Trophoblast cell (in vitro differentiated cells and primary cell): ENCODE measurements around the gene NCOA6.

Experiments used
- DNase-seq, 2 donors: peaks; one replicate each; pipeline ENCODE4 v3.0.0-alpha.2; 2016
- H2AFZ ChIP-seq: 2 replicates; pipeline ENCODE4 v1.6.1; 2013; ENCODE audit warnings: low read length, moderate library complexity, mild to moderate bottlenecking; ENCODE audit not compliant: insufficient read depth, poor library complexity
- H2AK5ac ChIP-seq: 2 replicates; pipeline ENCODE4 v1.6.1; 2013; ENCODE audit warnings: mild to moderate bottlenecking, low read length
- H2BK120ac ChIP-seq: 2 replicates; pipeline ENCODE4 v1.6.1; 2013; ENCODE audit warnings: low read length, mild to moderate bottlenecking, moderate library complexity; ENCODE audit not compliant: insufficient read depth, poor library complexity
- H2BK12ac ChIP-seq: 2 replicates; pipeline ENCODE4 v1.6.1; 2013; ENCODE audit warnings: mild to moderate bottlenecking, low read length, moderate library complexity
- H2BK5ac ChIP-seq: 2 replicates; pipeline ENCODE4 v1.6.1; 2013; ENCODE audit warnings: low read length, low read depth, moderate library complexity, mild to moderate bottlenecking; ENCODE audit not compliant: poor library complexity
- H3K14ac ChIP-seq: 2 replicates; pipeline ENCODE4 v1.6.1; 2013; ENCODE audit warnings: mild to moderate bottlenecking, low read length
- H3K18ac ChIP-seq: 2 replicates; pipeline ENCODE4 v1.6.1; 2013; ENCODE audit warnings: mild to moderate bottlenecking, low read length
- H3K23ac ChIP-seq: 2 replicates; pipeline ENCODE4 v1.6.1; 2013; ENCODE audit warnings: low read length
- H3K27ac ChIP-seq: 2 replicates; pipeline ENCODE4 v1.5.1; 2013; ENCODE audit warnings: low read depth, mild to moderate bottlenecking, inconsistent platforms, low read length, moderate library complexity
- H3K27me3 ChIP-seq: 2 replicates; pipeline ENCODE4 v1.6.1; 2013; ENCODE audit warnings: inconsistent platforms, mild to moderate bottlenecking, low read length, moderate library complexity; ENCODE audit not compliant: insufficient read depth
- H3K36me3 ChIP-seq, 2 experiments: 1 replicate in 1 of 2; 2 replicates in 1 of 2; pipeline ENCODE4 v1.6.1; 2013; ENCODE audit warnings: low read length in 2 of 2, mild to moderate bottlenecking in 2 of 2, moderate library complexity in 1 of 2; ENCODE audit not compliant: insufficient read depth in 2 of 2, control insufficient read depth in 1 of 2
- H3K4ac ChIP-seq: 2 replicates; pipeline ENCODE4 v1.6.1; 2013; ENCODE audit warnings: low read depth, mild to moderate bottlenecking, low read length, moderate library complexity
- H3K4me1 ChIP-seq, 2 experiments: 1 replicate in 1 of 2; 2 replicates in 1 of 2; pipeline ENCODE4 v1.6.1; 2013; ENCODE audit warnings: low read length in 2 of 2, mild to moderate bottlenecking in 2 of 2, moderate library complexity in 1 of 2; ENCODE audit not compliant: insufficient read depth in 2 of 2, control insufficient read depth in 1 of 2
- H3K4me2 ChIP-seq: 2 replicates; pipeline ENCODE4 v1.6.1; 2013; ENCODE audit warnings: inconsistent platforms, mild to moderate bottlenecking, low read length, moderate library complexity
- H3K4me3 ChIP-seq: 2 replicates; pipeline ENCODE4 v1.5.1; 2013; ENCODE audit warnings: mild to moderate bottlenecking, low read depth, low read length, inconsistent platforms
- H3K79me1 ChIP-seq: one replicate; pipeline ENCODE4 v1.6.1; 2013; ENCODE audit warnings: low read length
- H3K79me2 ChIP-seq: 2 replicates; pipeline ENCODE4 v1.6.1; 2013; ENCODE audit warnings: low read length, mild to moderate bottlenecking; ENCODE audit not compliant: control insufficient read depth, insufficient read depth, poor library complexity
- H3K9ac ChIP-seq: 2 replicates; pipeline ENCODE4 v1.6.1; 2013; ENCODE audit warnings: mild to moderate bottlenecking, low read length
- H3K9me3 ChIP-seq: 2 replicates; pipeline ENCODE4 v1.6.1; 2013; ENCODE audit warnings: low read depth, mild to moderate bottlenecking, control low read depth, inconsistent platforms, low read length; ENCODE audit not compliant: insufficient read depth
- H4K12ac ChIP-seq: 2 replicates; pipeline ENCODE4 v1.6.1; 2013; ENCODE audit warnings: low read depth, mild to moderate bottlenecking, low read length, moderate library complexity
- H4K8ac ChIP-seq: 2 replicates; pipeline ENCODE4 v1.6.1; 2013; ENCODE audit warnings: low read depth, mild to moderate bottlenecking, low read length, moderate library complexity
- H4K91ac ChIP-seq: one replicate; pipeline ENCODE4 v1.6.1; 2013; ENCODE audit warnings: low read depth, mild to moderate bottlenecking, low read length, moderate library complexity
- WGBS: extraction: QIAGEN DNeasy Blood & Tissue Kit; methylation state at CpG from one replicate; pipeline ENCODE4 v1.1.7; 2013; ENCODE audit warnings: missing lambda C conversion rate; ENCODE audit not compliant: insufficient read length, insufficient coverage; ENCODE audit errors: extremely low coverage; 5-methylcytosine and 5-hydroxymethylcytosine counted together

NCOA6 gene

GRCh38 chr20:34683667-34684066, 141.8 kb downstream of the NCOA6 start:
- Histone ChIP-seq H4K91ac (no peak overlapping the region), H3K4me3 (no peak overlapping the region), H2AFZ (no peak overlapping the region), H3K79me1 (no peaks in the 10 kb centered on the region), H3K27ac (no peak overlapping the region), H3K4me2 (no peak overlapping the region), H3K4me1 (no peaks in the 10 kb centered on the region), H3K18ac (no peak overlapping the region), H3K79me2 (no peaks in the 10 kb centered on the region), H2AK5ac (no peak overlapping the region), H2BK120ac (no peak overlapping the region), H3K9ac (no peak overlapping the region), H4K8ac (no peak overlapping the region), H2BK5ac (no peak overlapping the region), H3K23ac (no peak overlapping the region), H3K9me3 (no peaks in the 10 kb centered on the region), H3K36me3 (no peaks in the 10 kb centered on the region), H3K27me3 (no peaks in the 10 kb centered on the region), H4K12ac (no peak overlapping the region), H2BK12ac (no peak overlapping the region), H3K4ac (no peak overlapping the region), H3K14ac (no peak overlapping the region)
- DNase-seq: no peak
- no CpG with 5 or more reads among the region's 3 CpGs for WGBS

GRCh38 chr20:34680586-34681175, 144.8 kb downstream of the NCOA6 start:
- DNase-seq: peak in 1 of 2 donors; percentile 27
- peaks cover 2% of the 10 kb centered on the region for H3K79me1 ChIP-seq
- no peak overlapping the region for H3K4me2 ChIP-seq
- H4K12ac ChIP-seq: no peak overlapping the region
- H2AK5ac ChIP-seq: no peak overlapping the region
- no peak overlapping the region for H3K27ac ChIP-seq
- H3K79me2 ChIP-seq: peaks cover 3% of the 10 kb centered on the region
- no peaks in the 10 kb centered on the region for H3K27me3 ChIP-seq
- no peak overlapping the region for H3K23ac ChIP-seq
- H4K91ac ChIP-seq: no peak overlapping the region
- H2BK120ac ChIP-seq: no peak overlapping the region
- H2AFZ ChIP-seq: no peak overlapping the region
- H3K4me3 ChIP-seq: no peak overlapping the region
- H4K8ac ChIP-seq: no peak overlapping the region
- no peaks in the 10 kb centered on the region for H3K4me1 ChIP-seq
- H3K18ac ChIP-seq: no peak overlapping the region
- no peak overlapping the region for H3K14ac ChIP-seq
- no peak overlapping the region for H3K9ac ChIP-seq
- H3K9me3 ChIP-seq: no peaks in the 10 kb centered on the region
- H3K4ac ChIP-seq: no peak overlapping the region
- no peak overlapping the region for H2BK5ac ChIP-seq
- H3K36me3 ChIP-seq: no peaks in the 10 kb centered on the region
- H2BK12ac ChIP-seq: no peak overlapping the region

GRCh38 chr20:34676642-34677373, 148.6 kb downstream of the NCOA6 start, which contains the start of gene PIGU:
Gene PIGU, minus strand, starts transcription at chr20:34677092. Its CDS starts 7 bp downstream, at chr20:34677085.
- H4K8ac ChIP-seq: peak within 1 kb of the TSS; percentile 94
- H3K79me2 ChIP-seq: peaks cover 3% of the 10 kb centered on the region
- no peak within 1 kb of the TSS for H2BK120ac ChIP-seq
- peak within 1 kb of the TSS; percentile 79 for H3K4me2 ChIP-seq
- no peaks in the 10 kb centered on the region for H3K36me3 ChIP-seq
- H2BK12ac ChIP-seq: no peak within 1 kb of the TSS
- peak within 1 kb of the TSS; percentile 71 for H3K27ac ChIP-seq
- H3K27me3 ChIP-seq: no peaks in the 10 kb centered on the region
- no peaks in the 10 kb centered on the region for H3K9me3 ChIP-seq
- peaks cover 2% of the 10 kb centered on the region for H3K79me1 ChIP-seq
- peak within 1 kb of the TSS; percentile 93 for H3K18ac ChIP-seq
- peak within 1 kb of the TSS; percentile 82 for H3K14ac ChIP-seq
- no peak within 1 kb of the TSS for H2AK5ac ChIP-seq
- no peak within 1 kb of the TSS for H3K23ac ChIP-seq
- peak within 1 kb of the TSS; percentile 67 for H3K4ac ChIP-seq
- H4K12ac ChIP-seq: peak within 1 kb of the TSS; percentile 91
- H3K4me1 ChIP-seq: no peaks in the 10 kb centered on the region
- H2BK5ac ChIP-seq: peak within 1 kb of the TSS; percentile 74
- peak within 1 kb of the TSS; percentile 63 for H4K91ac ChIP-seq
- peak within 1 kb of the TSS; percentile 89 for H3K9ac ChIP-seq
- H3K4me3 ChIP-seq: peak within 1 kb of the TSS; percentile 98
- no CpG with 5 or more reads among the region's 64 CpGs for WGBS
- H2AFZ ChIP-seq: peak within 1 kb of the TSS; percentile 98
- peak; percentile 97 to 98 for DNase-seq

GRCh38 chr20:34675993-34676641, 149.3 kb downstream of the NCOA6 start:
- peak overlapping the region; percentile 83 for H4K8ac ChIP-seq
- peak overlapping the region; percentile 98 for H2AFZ ChIP-seq
- H3K36me3 ChIP-seq: no peaks in the 10 kb centered on the region
- no peak overlapping the region for H3K23ac ChIP-seq
- H4K91ac ChIP-seq: no peak overlapping the region
- H3K79me1 ChIP-seq: peaks cover 2% of the 10 kb centered on the region
- H3K4me1 ChIP-seq: no peaks in the 10 kb centered on the region
- peak overlapping the region; percentile 57 for H3K14ac ChIP-seq
- DNase-seq: no peak
- peak overlapping the region; percentile 0 for H3K9ac ChIP-seq
- H3K18ac ChIP-seq: peak overlapping the region; percentile 71
- H3K27me3 ChIP-seq: no peaks in the 10 kb centered on the region
- no CpG with 5 or more reads among the region's 14 CpGs for WGBS
- H3K4ac ChIP-seq: peak overlapping the region; percentile 41
- no peak overlapping the region for H2BK5ac ChIP-seq
- H4K12ac ChIP-seq: peak overlapping the region; percentile 72
- H3K9me3 ChIP-seq: no peaks in the 10 kb centered on the region
- H2BK12ac ChIP-seq: no peak overlapping the region
- peak overlapping the region; percentile 98 for H3K4me3 ChIP-seq
- no peak overlapping the region for H2AK5ac ChIP-seq
- H3K27ac ChIP-seq: no peak overlapping the region
- H3K4me2 ChIP-seq: peak overlapping the region; percentile 68
- H2BK120ac ChIP-seq: no peak overlapping the region
- H3K79me2 ChIP-seq: peaks cover 3% of the 10 kb centered on the region
